ENCODE measurements around the gene NIBAN1.
"Not testable (repeated sequence)": the region's sequence is repeated elsewhere in the genome, so short reads cannot be mapped to it uniquely, and the experiment has no call there.

NIBAN1 gene

GRCh38 chr1:184972315-184973055 lies 1.8 kb downstream of the NIBAN1 start:
- DNase-seq: peak; percentile 60

GRCh38 chr1:184971522-184972265 lies 2.6 kb downstream of the NIBAN1 start:
- no peak for DNase-seq

GRCh38 chr1:184970691-184971161 lies 3.6 kb downstream of the NIBAN1 start:
- DNase-seq: peak; percentile 51

- no peak for DNase-seq
Observed at GRCh38 chr1:184966989-184967388, 7.3 kb downstream of the NIBAN1 start.

GRCh38 chr1:184965944-184966860 lies 8.1 kb downstream of the NIBAN1 start:
- no peak for DNase-seq

GRCh38 chr1:184965439-184965838 lies 8.9 kb downstream of the NIBAN1 start:
- no peak for DNase-seq

- DNase-seq: no peak
Observed at GRCh38 chr1:184959626-184960025, 14.7 kb downstream of the NIBAN1 start.

- no peak for DNase-seq
Observed at GRCh38 chr1:184958554-184959353, 15.6 kb downstream of the NIBAN1 start.

GRCh38 chr1:184957901-184958300 lies 16.4 kb downstream of the NIBAN1 start:
- not testable (repeated sequence) for DNase-seq

GRCh38 chr1:184956999-184957700 lies 17.2 kb downstream of the NIBAN1 start:
- DNase-seq: no peak

- peak; percentile 65 for DNase-seq
Observed at GRCh38 chr1:184954232-184954995, 19.9 kb downstream of the NIBAN1 start.

- DNase-seq: peak; percentile 70
Observed at GRCh38 chr1:184953600-184954219, 20.6 kb downstream of the NIBAN1 start.

- DNase-seq: no peak
Observed at GRCh38 chr1:184952428-184952827, 21.9 kb downstream of the NIBAN1 start.

GRCh38 chr1:184951788-184952187 lies 22.5 kb downstream of the NIBAN1 start:
- DNase-seq: no peak

GRCh38 chr1:184950906-184951305 lies 23.4 kb downstream of the NIBAN1 start:
- DNase-seq: no peak

- no peak for DNase-seq
Observed at GRCh38 chr1:184950227-184950626, 24.1 kb downstream of the NIBAN1 start.

GRCh38 chr1:184947497-184948256 lies 26.6 kb downstream of the NIBAN1 start:
- DNase-seq: no peak

GRCh38 chr1:184945678-184946412 lies 28.5 kb downstream of the NIBAN1 start:
- DNase-seq: no peak

- DNase-seq: peak; percentile 15
Observed at GRCh38 chr1:184945029-184945428, 29.3 kb downstream of the NIBAN1 start.

All from NCI-H226 (cell line).